GM18505 (cell line): ENCODE results near the gene NUP35.

Experiments
- ATAC-seq: cut with Tn5 transposase; IDR thresholded peaks from one replicate; pipeline ENCODE4 v1.9.1; 2021; ENCODE audit not compliant: unreplicated experiment
- POLR2A ChIP-seq: IDR thresholded peaks from 4 replicates; pipeline ENCODE4 v1.6.1; 2011; ENCODE audit warnings: borderline replicate concordance; ENCODE audit not compliant: insufficient read depth, insufficient read length; ENCODE audit errors: extremely low read depth

NUP35 gene

DNA sequence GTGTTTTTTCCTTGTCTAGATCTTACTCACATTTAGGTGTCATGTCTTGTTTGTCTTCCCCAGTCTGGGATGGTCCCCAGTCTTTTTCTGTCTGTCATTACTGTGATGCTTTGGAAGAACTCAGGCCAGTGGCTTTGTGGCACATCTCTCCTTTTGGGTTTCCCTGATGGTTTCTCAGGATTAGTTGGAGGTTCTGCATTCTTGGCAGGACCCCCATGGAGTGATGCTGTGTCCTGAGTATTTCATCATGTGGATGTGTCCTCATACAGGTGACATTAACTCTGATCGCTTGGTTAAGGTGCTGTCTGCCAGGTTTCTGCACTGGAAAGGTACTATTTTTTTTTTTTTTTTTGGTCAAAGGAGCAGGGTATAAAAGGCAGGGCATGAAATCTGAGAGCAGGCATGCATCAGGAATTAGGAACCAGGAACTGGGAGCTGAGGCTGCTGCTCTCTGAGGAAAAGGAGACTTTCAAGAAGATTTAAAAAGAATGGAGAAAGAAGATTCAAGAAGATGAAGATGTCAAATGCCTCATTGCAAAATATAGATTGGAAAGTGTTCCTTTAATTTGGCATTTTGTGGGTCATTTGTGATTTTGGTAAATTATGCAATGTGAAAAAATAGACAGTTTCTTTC lies 85.3 kb downstream of the NUP35 start:
- no peak for TF ChIP-seq POLR2A
- no peak for ATAC-seq
